Measurements from ENCODE around the gene LYRM2. TPM values are rescaled to one million over a fixed set of nuclear protein-coding genes. Genes with fewer than 3 reads are reported as not detected.

LYRM2 gene
- total RNA-seq, 1 donor from 2014 or later, result 31.2 TPM

DNA sequence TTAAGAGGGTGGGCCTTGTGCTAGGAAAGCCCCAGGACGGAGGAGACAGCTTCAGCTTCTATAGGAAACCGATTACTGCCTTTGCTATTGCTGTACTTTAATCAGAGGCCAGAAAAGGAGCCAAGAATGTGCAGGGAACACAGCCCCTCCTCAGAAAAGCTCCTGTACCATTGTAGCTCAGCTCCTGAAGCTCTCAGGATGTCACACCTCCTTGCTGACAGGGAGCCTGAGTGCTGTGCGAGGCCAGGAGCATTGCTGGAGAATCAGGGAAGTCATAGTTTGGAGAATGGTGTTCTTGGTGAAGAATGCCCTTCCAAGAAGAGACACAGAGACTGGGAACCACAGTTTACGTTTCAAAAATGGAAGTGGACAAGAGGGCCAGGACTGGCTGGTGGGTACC, 46.8 kb downstream of the LYRM2 start:
- no peak for DNase-seq

DNA sequence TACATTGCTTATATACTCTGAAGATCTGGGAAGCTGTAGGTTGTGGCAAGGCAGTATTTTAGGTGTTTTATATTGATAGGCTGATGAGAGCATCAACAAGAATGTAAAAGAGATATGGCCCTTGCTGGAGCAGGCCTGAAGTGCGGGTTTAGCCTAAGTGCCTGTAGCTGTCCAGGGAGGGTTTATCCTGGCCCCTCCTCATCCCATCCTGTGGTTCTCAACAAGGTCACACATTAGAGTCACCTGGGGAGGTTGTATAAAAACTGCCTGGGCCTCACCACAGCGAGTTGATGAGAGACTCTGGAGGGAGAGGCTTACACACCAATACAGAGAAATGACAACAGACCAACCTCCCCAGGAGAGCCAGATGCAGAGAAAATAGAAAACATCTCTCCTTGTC, 48.4 kb downstream of the LYRM2 start:
- no peak for DNase-seq

DNA sequence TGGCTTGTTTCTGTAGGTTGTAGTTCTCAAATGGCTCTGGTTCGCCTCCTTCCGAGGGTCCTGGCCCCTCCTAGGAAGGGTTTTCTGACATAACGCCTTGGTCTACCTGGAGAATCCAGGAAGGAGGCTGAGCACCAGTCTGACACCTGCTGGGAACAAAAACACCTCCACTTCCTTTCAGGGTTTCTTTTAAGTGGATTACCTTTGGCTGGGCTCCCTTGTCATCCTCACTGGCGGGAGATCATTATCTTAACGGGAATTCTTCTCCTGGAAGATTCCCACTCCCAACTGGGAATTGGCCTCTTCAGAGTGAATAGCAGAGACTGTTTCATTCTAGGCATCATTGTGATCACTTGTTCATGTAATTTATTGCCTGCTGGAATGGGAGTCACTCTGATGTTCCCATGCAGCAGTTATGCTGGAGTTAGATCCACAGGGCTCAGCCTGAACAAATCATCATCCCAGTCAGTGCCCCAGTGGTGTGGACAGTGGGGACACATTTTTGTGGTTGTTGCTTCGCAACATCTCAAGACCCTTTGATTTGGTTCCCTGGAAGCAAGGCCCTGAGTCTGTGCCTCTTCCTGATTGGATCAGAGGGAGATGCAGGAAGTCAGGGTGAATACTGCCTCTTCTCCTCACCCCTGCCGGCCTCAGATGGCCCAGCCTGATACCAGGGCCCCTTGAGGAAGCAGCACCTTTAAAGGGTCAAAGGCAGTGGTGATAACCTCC, 49.1 kb downstream of the LYRM2 start:
- no peak for DNase-seq

DNA sequence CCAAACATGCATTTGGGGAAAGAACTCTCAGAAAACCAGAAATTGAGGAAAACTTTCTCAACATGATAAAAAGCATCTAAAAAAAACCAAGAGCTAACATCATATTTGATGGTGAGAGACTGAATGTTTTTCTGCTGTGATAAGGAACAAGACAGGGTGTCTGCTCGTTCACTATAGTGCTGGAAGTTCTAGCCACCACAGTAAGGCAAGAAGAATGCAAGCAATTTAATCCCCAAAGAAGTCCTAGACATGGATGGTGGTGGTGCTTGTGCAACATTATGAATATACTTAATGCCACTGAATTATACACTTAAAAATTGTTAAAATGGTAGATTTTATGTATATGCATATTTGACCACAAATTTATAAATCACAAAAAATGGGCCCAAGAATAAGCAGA, 53.4 kb downstream of the LYRM2 start:
- DNase-seq, result no peak

DNA sequence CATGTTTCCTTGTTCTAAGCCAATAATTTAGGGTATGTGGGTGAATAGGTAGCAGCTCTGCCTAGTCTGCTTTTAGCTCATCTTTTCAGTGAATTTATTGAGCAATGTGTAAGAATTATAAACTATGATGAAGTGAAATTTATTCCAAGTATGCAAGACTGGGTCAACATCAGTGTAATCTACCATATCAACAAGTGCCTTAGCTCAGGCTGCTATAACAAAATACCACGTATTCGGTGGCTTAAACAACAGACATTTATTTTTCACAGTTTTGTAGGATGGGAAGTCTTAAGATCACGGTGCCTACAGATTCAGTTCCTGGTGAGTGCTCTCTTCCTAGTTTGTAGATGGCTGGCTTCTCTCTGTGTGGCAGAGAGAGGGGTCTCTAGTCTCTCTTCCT, 54.0 kb downstream of the LYRM2 start:
- DNase-seq, result no peak

GRCh38 chr6:89583559-89583958, 55.0 kb downstream of the LYRM2 start:
- no peak for DNase-seq

- DNase-seq, result no peak
These were observed 55.8 kb downstream of the LYRM2 start for GRCh38 chr6:89582669-89583325.

DNA sequence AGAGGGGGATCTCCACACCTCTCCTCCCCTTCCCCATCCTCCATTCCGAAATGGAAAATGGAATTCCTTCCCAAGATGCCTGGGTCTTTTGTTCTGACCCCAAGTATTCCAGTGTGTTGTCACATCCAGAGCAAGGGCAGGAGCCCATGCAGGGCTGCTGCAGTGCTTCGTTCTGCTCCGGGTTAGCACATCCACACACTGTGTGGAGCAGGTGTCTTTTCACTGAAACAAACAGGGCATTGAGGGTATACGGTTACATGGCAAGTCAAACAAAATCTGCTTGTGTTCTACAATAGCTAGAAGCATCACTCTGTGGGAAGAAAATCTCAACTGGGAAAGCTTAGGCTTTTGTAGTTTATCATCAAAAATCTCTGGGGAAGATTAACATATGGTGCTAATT, 56.9 kb downstream of the LYRM2 start:
- DNase-seq, result no peak

DNA sequence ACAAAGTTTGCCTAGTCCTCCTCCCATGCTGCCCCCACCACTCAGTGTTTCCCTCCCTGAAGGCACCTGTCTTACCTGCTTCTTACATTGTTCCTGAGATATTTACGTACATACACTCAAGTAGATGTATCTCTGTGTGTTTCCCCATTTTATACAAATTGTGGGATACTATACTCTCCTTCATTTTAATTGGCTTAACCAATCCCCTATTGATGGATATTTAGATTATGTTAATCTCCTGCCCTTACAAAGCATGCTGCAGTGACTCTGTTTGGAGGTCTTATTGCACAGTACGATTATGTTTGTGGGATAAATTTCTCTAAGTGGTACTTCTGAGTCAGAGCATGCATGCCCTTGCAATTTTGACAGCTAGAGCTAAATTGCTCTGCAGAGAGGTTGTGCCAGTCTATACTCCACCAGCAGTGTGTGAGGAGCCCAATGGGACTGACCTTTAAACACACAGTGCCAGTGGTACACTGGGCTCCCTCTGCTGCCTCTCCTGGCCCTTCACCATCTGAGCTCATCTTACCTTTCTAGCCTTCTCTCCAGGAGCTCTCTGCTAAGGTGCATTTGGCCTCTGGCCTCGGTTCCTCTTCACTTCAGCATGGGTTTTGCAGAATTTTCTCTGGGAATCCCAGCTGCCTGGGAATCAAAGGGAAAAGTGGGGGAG, 57.4 kb downstream of the LYRM2 start:
- no peak for DNase-seq

DNA sequence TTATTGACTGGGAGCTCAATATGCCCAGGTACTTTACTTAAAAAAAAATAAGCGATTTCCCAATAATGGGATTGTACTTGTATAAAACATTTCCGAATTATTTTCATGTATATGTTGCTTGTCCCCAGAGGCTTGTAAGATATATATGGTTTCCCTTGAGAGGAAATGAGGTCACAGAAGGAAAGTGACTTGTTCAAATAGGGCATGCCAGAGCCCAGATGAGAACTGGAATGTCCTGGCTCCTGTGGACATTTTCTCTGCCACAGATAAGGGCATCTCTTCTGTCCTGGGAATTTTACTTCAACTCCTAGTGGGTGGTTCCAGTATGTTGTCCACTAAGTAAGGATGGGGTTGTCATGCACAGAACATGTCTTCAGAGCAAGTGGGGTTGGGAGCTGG, 63.0 kb downstream of the LYRM2 start:
- no peak for DNase-seq

GRCh38 chr6:89574910-89575561, 63.5 kb downstream of the LYRM2 start:
- DNase-seq, result no peak

GRCh38 chr6:89567630-89568390, 70.7 kb downstream of the LYRM2 start:
- DNase-seq, result no peak

GRCh38 chr6:89566930-89567629, 71.5 kb downstream of the LYRM2 start:
- no peak for DNase-seq

GRCh38 chr6:89566008-89566800, 72.3 kb downstream of the LYRM2 start:
- no peak for DNase-seq

DNA sequence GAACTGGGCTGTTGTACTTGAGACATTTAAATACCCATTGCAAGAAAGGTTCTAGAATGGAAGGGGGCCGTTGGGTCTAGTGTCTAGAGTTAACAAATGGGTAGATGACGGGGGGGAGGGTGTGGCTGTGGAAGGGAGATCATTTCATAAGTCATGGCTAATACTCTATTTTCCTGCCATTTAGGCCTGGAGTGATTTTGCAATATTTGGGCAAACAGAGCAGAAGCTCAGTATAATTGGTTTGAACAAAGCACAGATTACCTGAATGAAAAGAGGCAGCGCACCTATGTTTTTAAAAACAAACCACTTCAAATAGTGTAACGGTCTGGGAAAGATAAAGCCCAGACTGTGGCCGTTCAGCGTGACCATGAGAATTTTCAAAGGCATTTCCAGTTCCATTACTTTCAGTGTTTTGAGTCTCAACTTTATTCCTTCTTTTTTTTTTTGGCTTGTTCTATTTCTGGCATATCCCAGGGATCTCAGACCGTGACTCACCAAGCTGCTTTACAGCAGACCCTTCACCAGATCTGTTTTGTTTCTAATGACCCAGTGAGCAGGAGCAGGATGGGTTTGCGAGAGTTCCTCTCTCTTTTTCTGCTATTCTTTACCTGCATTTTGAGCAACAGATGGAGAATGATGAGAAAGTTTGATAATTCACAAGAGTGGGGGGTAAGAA, 73.7 kb downstream of the LYRM2 start:
- no peak for DNase-seq

GRCh38 chr6:89563866-89564265, 74.7 kb downstream of the LYRM2 start:
- DNase-seq, result no peak

GRCh38 chr6:89562093-89562973, 76.2 kb downstream of the LYRM2 start:
- peak; percentile 62 for DNase-seq

DNA sequence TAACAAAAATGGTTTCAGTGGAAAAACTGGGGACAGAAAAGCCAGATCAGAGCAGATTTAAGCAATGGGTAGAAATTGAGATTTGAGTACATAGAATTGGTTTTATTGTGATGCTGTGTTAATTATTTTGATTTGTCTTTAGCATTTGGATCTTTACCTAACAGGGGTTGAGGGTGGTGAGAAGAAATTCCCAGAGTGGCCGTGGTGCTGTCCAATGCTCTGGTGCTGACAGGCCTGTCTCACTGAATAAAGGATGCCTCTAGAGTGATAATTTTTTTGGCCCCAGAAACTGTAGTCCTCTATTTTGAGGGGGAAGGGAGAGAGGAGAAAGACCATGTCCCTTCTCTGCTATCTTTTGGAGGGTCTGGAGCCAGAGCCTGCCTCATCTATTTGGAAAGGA, 79.1 kb downstream of the LYRM2 start:
- no peak for DNase-seq

DNA sequence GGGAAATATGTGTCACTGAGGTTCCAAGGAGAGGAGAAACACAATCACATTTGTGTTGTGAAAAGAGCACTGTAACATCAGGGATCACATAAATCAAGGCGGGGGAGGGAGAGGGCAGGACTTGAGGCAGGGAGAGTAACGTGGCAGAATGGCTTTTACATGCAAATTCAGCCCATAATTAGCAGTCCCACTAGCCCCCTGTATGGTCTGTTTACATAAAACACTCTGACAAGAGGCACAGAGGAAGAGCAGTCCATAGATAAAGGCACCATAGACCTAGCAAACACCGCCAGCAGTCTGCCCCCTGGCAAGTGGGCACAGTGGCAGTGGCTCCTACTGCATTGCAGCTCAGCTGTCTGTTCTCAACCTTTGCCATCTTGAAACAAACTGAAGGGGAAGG, 82.7 kb downstream of the LYRM2 start:
- DNase-seq, result no peak

Data from occipital lobe (tissue), 2 donors.